ENCODE data around the gene PCSK7.
"Not testable (repeated sequence)": the region's sequence is repeated elsewhere in the genome, so short reads cannot be mapped to it uniquely, and the experiment has no call there.

PCSK7 gene

GRCh38 chr11:117231842-117232091 is at the start of gene PCSK7:
Gene PCSK7 (minus strand): TSS chr11:117232073. CDS start chr11:117229844, 2,229 bp downstream.
- DNase-seq: no peak

- DNase-seq: no peak
These were observed 49.3 kb upstream of the PCSK7 start for GRCh38 chr11:117281159-117281558.

- no peak for DNase-seq
These were observed 48.0 kb upstream of the PCSK7 start for GRCh38 chr11:117279711-117280376.

- DNase-seq: no peak
These were observed 46.5 kb upstream of the PCSK7 start for GRCh38 chr11:117278347-117278746.

- no peak for DNase-seq
These were observed 41.8 kb upstream of the PCSK7 start for GRCh38 chr11:117273550-117274289.

- DNase-seq: not testable (repeated sequence)
These were observed 40.3 kb upstream of the PCSK7 start for GRCh38 chr11:117272175-117272574.

- DNase-seq: no peak
These were observed 39.3 kb upstream of the PCSK7 start for GRCh38 chr11:117271208-117271607.

GRCh38 chr11:117269856-117270255 is 38.0 kb upstream of the PCSK7 start:
- no peak for DNase-seq

- no peak for DNase-seq
These were observed 33.9 kb upstream of the PCSK7 start for GRCh38 chr11:117265745-117266144.

- DNase-seq: not testable (repeated sequence)
These were observed 32.9 kb upstream of the PCSK7 start for GRCh38 chr11:117264624-117265323.

GRCh38 chr11:117259417-117259816 is 27.5 kb upstream of the PCSK7 start:
- no peak for DNase-seq

- DNase-seq: no peak
These were observed 26.7 kb upstream of the PCSK7 start for GRCh38 chr11:117258576-117258975.

- DNase-seq: no peak
These were observed 24.7 kb upstream of the PCSK7 start for GRCh38 chr11:117256573-117256972.

GRCh38 chr11:117255966-117256365 is 24.1 kb upstream of the PCSK7 start:
- no peak for DNase-seq

GRCh38 chr11:117251506-117251905 is 19.6 kb upstream of the PCSK7 start:
- no peak for DNase-seq

- no peak for DNase-seq
These were observed 17.7 kb upstream of the PCSK7 start for GRCh38 chr11:117249571-117249970.

- DNase-seq: no peak
These were observed 16.5 kb upstream of the PCSK7 start for GRCh38 chr11:117248341-117248740.

GRCh38 chr11:117239295-117239694 is 7.4 kb upstream of the PCSK7 start:
- no peak for DNase-seq

- no peak for DNase-seq
These were observed 6.3 kb upstream of the PCSK7 start for GRCh38 chr11:117238221-117238620.

- no peak for DNase-seq
These were observed 1.1 kb upstream of the PCSK7 start for GRCh38 chr11:117232911-117233409.

GRCh38 chr11:117232092-117232878 is 412 bp upstream of the PCSK7 start, which contains the start of gene RNF214:
Gene RNF214 (plus strand): TSS chr11:117232671. CDS start chr11:117234273, 1,602 bp downstream.
- peak; percentile 74 for DNase-seq

- no peak for DNase-seq
These were observed 653 bp downstream of the PCSK7 start for GRCh38 chr11:117230999-117231841.

All from activated effector memory CD4-positive, alpha-beta T cell treated with Interleukin-2 at 50 U/mL for 16 hours (primary cell).